Measurements from ENCODE around the gene SMIM14.
A peak's percentile ranks its signal among the peaks of the same experiment; 100 is the strongest.
"Not testable (repeated sequence)": the region's sequence is repeated elsewhere in the genome, so short reads cannot be mapped to it uniquely, and the experiment has no call there.

SMIM14 gene

GRCh38 chr4:39544080-39544479 is 94.6 kb downstream of the SMIM14 start:
- H3K9me3 Mint-ChIP-seq; H3K4me1 Mint-ChIP-seq (ENCODE audit: low read depth); H3K27ac Mint-ChIP-seq; H3K36me3 Mint-ChIP-seq (ENCODE audit: low read depth); H3K27me3 Mint-ChIP-seq (ENCODE audit: low read depth); H3K4me3 Mint-ChIP-seq: not testable (repeated sequence)

- Mint-ChIP-seq H3K4me3 (no peak overlapping the region), H3K4me1 (ENCODE audit: low read depth) (no peaks in the 10 kb centered on the region), H3K27ac (no peak overlapping the region), H3K9me3 (no peaks in the 10 kb centered on the region), H3K27me3 (ENCODE audit: low read depth) (no peaks in the 10 kb centered on the region), H3K36me3 (ENCODE audit: low read depth) (no peaks in the 10 kb centered on the region)
Measured at GRCh38 chr4:39543034-39543433, 95.6 kb downstream of the SMIM14 start.

- Mint-ChIP-seq H3K27me3 (ENCODE audit: low read depth) (no peaks in the 10 kb centered on the region), H3K9me3 (no peaks in the 10 kb centered on the region), H3K4me3 (no peak overlapping the region), H3K27ac (no peak overlapping the region), H3K4me1 (ENCODE audit: low read depth) (no peaks in the 10 kb centered on the region), H3K36me3 (ENCODE audit: low read depth) (no peaks in the 10 kb centered on the region)
Measured at GRCh38 chr4:39542611-39543012, 96.1 kb downstream of the SMIM14 start.

GRCh38 chr4:39541987-39542610 is 96.6 kb downstream of the SMIM14 start:
- H3K36me3 Mint-ChIP-seq (ENCODE audit: low read depth): no peaks in the 10 kb centered on the region
- no peak overlapping the region for H3K4me3 Mint-ChIP-seq
- H3K4me1 Mint-ChIP-seq (ENCODE audit: low read depth): no peaks in the 10 kb centered on the region
- H3K27me3 Mint-ChIP-seq (ENCODE audit: low read depth): no peaks in the 10 kb centered on the region
- H3K27ac Mint-ChIP-seq: no peak overlapping the region
- H3K9me3 Mint-ChIP-seq: no peaks in the 10 kb centered on the region

GRCh38 chr4:39539089-39539611 is 99.5 kb downstream of the SMIM14 start:
- H3K36me3 Mint-ChIP-seq (ENCODE audit: low read depth): no peaks in the 10 kb centered on the region
- H3K4me3 Mint-ChIP-seq: no peak overlapping the region
- no peaks in the 10 kb centered on the region for H3K4me1 Mint-ChIP-seq (ENCODE audit: low read depth)
- peaks cover 4% of the 10 kb centered on the region for H3K9me3 Mint-ChIP-seq
- H3K27ac Mint-ChIP-seq: no peak overlapping the region
- H3K27me3 Mint-ChIP-seq (ENCODE audit: low read depth): no peaks in the 10 kb centered on the region

- no peak overlapping the region for H3K4me3 Mint-ChIP-seq
- H3K4me1 Mint-ChIP-seq (ENCODE audit: low read depth): no peaks in the 10 kb centered on the region
- no peaks in the 10 kb centered on the region for H3K27me3 Mint-ChIP-seq (ENCODE audit: low read depth)
- H3K27ac Mint-ChIP-seq: no peak overlapping the region
- H3K36me3 Mint-ChIP-seq (ENCODE audit: low read depth): peaks cover 19% of the 10 kb centered on the region
- H3K9me3 Mint-ChIP-seq: peaks cover 26% of the 10 kb centered on the region
Measured at GRCh38 chr4:39533541-39533940, 105.1 kb downstream of the SMIM14 start.

GRCh38 chr4:39532237-39532636 is 106.4 kb downstream of the SMIM14 start:
- H3K4me3 Mint-ChIP-seq; H3K27me3 Mint-ChIP-seq (ENCODE audit: low read depth): not testable (repeated sequence)

GRCh38 chr4:39530682-39531081 is 108.0 kb downstream of the SMIM14 start:
- Mint-ChIP-seq H3K4me3 (no peak overlapping the region), H3K9me3 (peaks cover 26% of the 10 kb centered on the region), H3K4me1 (ENCODE audit: low read depth) (peaks cover 17% of the 10 kb centered on the region), H3K27me3 (ENCODE audit: low read depth) (no peaks in the 10 kb centered on the region), H3K27ac (no peak overlapping the region), H3K36me3 (ENCODE audit: low read depth) (peaks cover 19% of the 10 kb centered on the region)

More at GRCh38 chr4:39532237-39532636, 106.4 kb downstream of the SMIM14 start:
- Mint-ChIP-seq H3K9me3 (peaks cover 26% of the 10 kb centered on the region), H3K36me3 (ENCODE audit: low read depth) (peaks cover 19% of the 10 kb centered on the region)
- H3K4me1 Mint-ChIP-seq (ENCODE audit: low read depth); H3K27ac Mint-ChIP-seq: not testable (repeated sequence)

GRCh38 chr4:39529534-39529933 is 109.1 kb downstream of the SMIM14 start:
- Mint-ChIP-seq H3K4me1 (ENCODE audit: low read depth) (peaks cover 17% of the 10 kb centered on the region), H3K9me3 (peaks cover 25% of the 10 kb centered on the region), H3K27ac (no peak overlapping the region), H3K4me3 (no peak overlapping the region), H3K27me3 (ENCODE audit: low read depth) (no peaks in the 10 kb centered on the region), H3K36me3 (ENCODE audit: low read depth) (peaks cover 19% of the 10 kb centered on the region)

GRCh38 chr4:39528061-39528465 is 110.6 kb downstream of the SMIM14 start:
- H3K27me3 Mint-ChIP-seq (ENCODE audit: low read depth): no peaks in the 10 kb centered on the region
- H3K4me1 Mint-ChIP-seq (ENCODE audit: low read depth): peaks cover 17% of the 10 kb centered on the region
- H3K9me3 Mint-ChIP-seq: peaks cover 22% of the 10 kb centered on the region
- H3K36me3 Mint-ChIP-seq (ENCODE audit: low read depth): peaks cover 19% of the 10 kb centered on the region
- H3K27ac Mint-ChIP-seq: peak overlapping the region; percentile 78
- H3K4me3 Mint-ChIP-seq: peak overlapping the region; percentile 98

GRCh38 chr4:39527296-39528060 is 111.2 kb downstream of the SMIM14 start, which contains the start of gene UGDH:
Gene UGDH, minus strand, starts transcription at chr4:39527439. Its CDS starts 5,927 bp downstream, at chr4:39521512.
- peak within 1 kb of the TSS; percentile 92 for H3K27ac Mint-ChIP-seq
- peaks cover 17% of the 10 kb centered on the region for H3K4me1 Mint-ChIP-seq (ENCODE audit: low read depth)
- H3K36me3 Mint-ChIP-seq (ENCODE audit: low read depth): peaks cover 15% of the 10 kb centered on the region
- peaks cover 17% of the 10 kb centered on the region for H3K9me3 Mint-ChIP-seq
- H3K27me3 Mint-ChIP-seq (ENCODE audit: low read depth): no peaks in the 10 kb centered on the region
- H3K4me3 Mint-ChIP-seq: peak within 1 kb of the TSS; percentile 98

- peak overlapping the region; percentile 83 for H3K27ac Mint-ChIP-seq
- no peaks in the 10 kb centered on the region for H3K27me3 Mint-ChIP-seq (ENCODE audit: low read depth)
- H3K4me1 Mint-ChIP-seq (ENCODE audit: low read depth): peaks cover 17% of the 10 kb centered on the region
- H3K4me3 Mint-ChIP-seq: peak overlapping the region; percentile 98
- H3K36me3 Mint-ChIP-seq (ENCODE audit: low read depth): peaks cover 10% of the 10 kb centered on the region
- H3K9me3 Mint-ChIP-seq: peaks cover 10% of the 10 kb centered on the region
Measured at GRCh38 chr4:39526765-39527295, 111.8 kb downstream of the SMIM14 start.

GRCh38 chr4:39525822-39526690 is 112.6 kb downstream of the SMIM14 start:
- peaks cover 4% of the 10 kb centered on the region for H3K9me3 Mint-ChIP-seq
- peak overlapping the region; percentile 91 for H3K4me3 Mint-ChIP-seq
- H3K27me3 Mint-ChIP-seq (ENCODE audit: low read depth): no peaks in the 10 kb centered on the region
- peak overlapping the region; percentile 83 for H3K27ac Mint-ChIP-seq
- H3K36me3 Mint-ChIP-seq (ENCODE audit: low read depth): peaks cover 5% of the 10 kb centered on the region
- peaks cover 17% of the 10 kb centered on the region for H3K4me1 Mint-ChIP-seq (ENCODE audit: low read depth)

Measured in T-helper 1 cell treated with Interleukin-12 subunit alpha and Interleukin-12 subunit beta and Interleukin-4 antibody, amounts not matched to agents 30 μg/mL and 1 μg/mL, for 36 hours (primary cell).